HepG2 (cell line): ENCODE data around the gene CCDC93. TPM values are rescaled to one million over a fixed set of nuclear protein-coding genes. Genes with fewer than 3 reads are reported as not detected.
A peak's percentile ranks its signal among the peaks of the same experiment; 100 is the strongest.

Source experiments
- CBX5 ChIP-seq: sonication (generic); formaldehyde crosslinking; IDR thresholded peaks from 2 replicates; pipeline ENCODE4 v1.4.0; 2020; ENCODE audit warnings: missing genetic modification reagents, borderline replicate concordance
- CREM ChIP-seq, 2 experiments: sonication (generic) in 1 of 2; formaldehyde crosslinking in 1 of 2; IDR thresholded peaks; 2 replicates each; pipeline versions ENCODE4 v1.4.0 to v1.6.1; 2016 to 2020; ENCODE audit warnings: antibody characterized with exemption in 1 of 2, mild to moderate bottlenecking in 1 of 2, missing genetic modification reagents in 1 of 2
- FOXA3 ChIP-seq: IDR thresholded peaks from 2 replicates; pipeline ENCODE4 v1.6.1; 2016; ENCODE audit warnings: missing genetic modification reagents, missing compliant biosample characterization
- FOXO1 ChIP-seq: sonication (generic); formaldehyde crosslinking; IDR thresholded peaks from 2 replicates; pipeline ENCODE4 v1.4.0; 2020; ENCODE audit warnings: missing genetic modification reagents
- HMGXB4 ChIP-seq, 2 experiments: sonication (generic) in 1 of 2; formaldehyde crosslinking in 1 of 2; IDR thresholded peaks; 2 replicates each; pipeline versions ENCODE4 v1.4.0 to v1.6.1; 2018 to 2020; ENCODE audit warnings: missing genetic modification reagents in 2 of 2, borderline replicate concordance in 1 of 2, low read depth in 1 of 2, mild to moderate bottlenecking in 1 of 2, missing biosample characterization in 1 of 2
- JUNB ChIP-seq: sonication (generic); formaldehyde crosslinking; IDR thresholded peaks from 2 replicates; pipeline ENCODE4 v1.8.0; 2022; ENCODE audit warnings: missing genetic modification reagents, mild to moderate bottlenecking, borderline replicate concordance
- NBN ChIP-seq: fragments of 450-650 bp; conservative IDR thresholded peaks from 2 replicates; pipeline ENCODE4 v1.6.1; 2017
- NCOA5 ChIP-seq: sonication (generic); formaldehyde crosslinking; IDR thresholded peaks from 2 replicates; pipeline ENCODE4 v1.4.0; 2020; ENCODE audit warnings: missing genetic modification reagents
- RBAK ChIP-seq: sonication (generic); formaldehyde crosslinking; IDR thresholded peaks from 2 replicates; pipeline ENCODE4 v1.5.1; 2020; ENCODE audit warnings: mild to moderate bottlenecking, missing genetic modification reagents
- SMARCE1 ChIP-seq: fragments of 450-650 bp; IDR thresholded peaks from 2 replicates; pipeline ENCODE4 v1.6.1; 2017; ENCODE audit warnings: borderline replicate concordance
- STAT5B ChIP-seq: sonication (generic); formaldehyde crosslinking; IDR thresholded peaks from 2 replicates; pipeline ENCODE4 v1.4.0; 2020; ENCODE audit warnings: missing genetic modification reagents
- ZNF235 ChIP-seq: sonication (generic); formaldehyde crosslinking; IDR thresholded peaks from 2 replicates; pipeline ENCODE4 v1.8.1; 2023; ENCODE audit warnings: mild to moderate bottlenecking, missing genetic modification reagents, borderline replicate concordance
- ZNF276 ChIP-seq: sonication (generic); formaldehyde crosslinking; IDR thresholded peaks from 2 replicates; pipeline ENCODE4 v1.4.0; 2020; ENCODE audit warnings: mild to moderate bottlenecking, low read depth, missing genetic modification reagents
- ZNF569 ChIP-seq: sonication (generic); formaldehyde crosslinking; IDR thresholded peaks from 2 replicates; pipeline ENCODE4 v1.5.0; 2020; ENCODE audit warnings: mild to moderate bottlenecking, missing genetic modification reagents, moderate library complexity, borderline replicate concordance
- ZNF607 ChIP-seq: sonication (generic); formaldehyde crosslinking; IDR thresholded peaks from 2 replicates; pipeline ENCODE4 v1.5.1; 2020; ENCODE audit warnings: missing genetic modification reagents, mild to moderate bottlenecking, borderline replicate concordance
- ZNF616 ChIP-seq: sonication (generic); formaldehyde crosslinking; IDR thresholded peaks from 2 replicates; pipeline ENCODE4 v1.5.0; 2020; ENCODE audit warnings: low read depth, mild to moderate bottlenecking, missing genetic modification reagents
- ZNF749 ChIP-seq: sonication (generic); formaldehyde crosslinking; IDR thresholded peaks from 2 replicates; pipeline ENCODE4 v1.8.0; 2022; ENCODE audit warnings: mild to moderate bottlenecking, missing genetic modification reagents, moderate library complexity, borderline replicate concordance
- ZNF782 ChIP-seq: sonication (generic); formaldehyde crosslinking; IDR thresholded peaks from 2 replicates; pipeline ENCODE4 v1.4.0; 2020; ENCODE audit warnings: missing genetic modification reagents, mild to moderate bottlenecking, borderline replicate concordance
- ZNF850 ChIP-seq: sonication (generic); formaldehyde crosslinking; conservative IDR thresholded peaks from 2 replicates; pipeline ENCODE4 v1.9.0; 2021; ENCODE audit warnings: mild to moderate bottlenecking, missing genetic modification reagents
- polyA plus RNA-seq, 8 experiments: library from polyadenylated mRNA; depleted of rRNA in 3 of 8; stranded (reverse) in 7 of 8; unstranded in 1 of 8; fragments of >200 nt; fragmentation: Illumina TruSeq in 4 of 8; extraction: Trizol in 4 of 8; gene quantifications; 2 replicates each; pipeline versions ENCODE4 v1.2.1 to v1.2.3, GENCODE V29; 2011 to 2016; ENCODE audit warnings: low read depth in 4 of 8, missing spikeins in 1 of 8, mixed read lengths in 1 of 8; ENCODE audit not compliant: insufficient read depth in 1 of 8
- total RNA-seq, 5 experiments: library from RNA; depleted of rRNA; stranded (reverse); fragments of >200 nt; fragmentation: Illumina TruSeq; extraction: Trizol; gene quantifications; 2 replicates each; pipeline ENCODE4 v1.2.3, GENCODE V29; 2016; ENCODE audit warnings: low read depth in 1 of 5
- TF ChIP-seq, protein P1 (sequence below): sonication (generic); formaldehyde crosslinking; IDR thresholded peaks from 2 replicates; pipeline ENCODE4 v1.4.0; 2020; ENCODE audit warnings: missing genetic modification reagents
- TF ChIP-seq, protein P2 (sequence below): sonication (generic); formaldehyde crosslinking; IDR thresholded peaks from 2 replicates; pipeline ENCODE4 v1.5.0; 2020; ENCODE audit warnings: mild to moderate bottlenecking, missing genetic modification reagents, borderline replicate concordance
- TF ChIP-seq, protein P3 (sequence below): sonication (generic); formaldehyde crosslinking; IDR thresholded peaks from 2 replicates; pipeline ENCODE4 v1.4.0; 2020; ENCODE audit warnings: mild to moderate bottlenecking, missing genetic modification reagents, borderline replicate concordance

Gene CCDC93
- total and polyA plus RNA-seq, 2 of the 13 experiments (the other 11 are each of a cell fraction or from before 2014, with no cell fraction given), result 37.2 to 53.2 TPM

GRCh38 chr2:117933884-117934354 lies 80.0 kb downstream of the CCDC93 start (continued):
- TF ChIP-seq RBAK, result no peak
- TF ChIP-seq CBX5 (CRISPR knock-in tag), result no peak
- TF ChIP-seq ZNF276 (CRISPR knock-in tag), result no peak
- no peak for TF ChIP-seq ZNF749
- TF ChIP-seq ZNF569 (CRISPR knock-in tag), result 0 out of 2 replicates have a peak, but pooled peaks have one; percentile 22
- no peak for TF ChIP-seq ZNF235 (CRISPR knock-in tag)
- TF ChIP-seq FOXO1, result peak; percentile 84; the same call in 1 of the 2 replicates
- TF ChIP-seq, protein P1, sequence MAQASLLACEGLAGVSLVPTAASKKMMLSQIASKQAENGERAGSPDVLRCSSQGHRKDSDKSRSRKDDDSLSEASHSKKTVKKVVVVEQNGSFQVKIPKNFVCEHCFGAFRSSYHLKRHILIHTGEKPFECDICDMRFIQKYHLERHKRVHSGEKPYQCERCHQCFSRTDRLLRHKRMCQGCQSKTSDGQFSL (CRISPR knock-in tag), result no peak
- TF ChIP-seq CREM (IDR thresholded peaks at IDR 0.05), result 0 out of 2 replicates have a peak, but pooled peaks have one; percentile 44
- TF ChIP-seq CREM (CRISPR knock-in tag; IDR thresholded peaks at IDR 0.05), result no peak
- peak; percentile 97 for TF ChIP-seq FOXA3
- TF ChIP-seq, protein P2, sequence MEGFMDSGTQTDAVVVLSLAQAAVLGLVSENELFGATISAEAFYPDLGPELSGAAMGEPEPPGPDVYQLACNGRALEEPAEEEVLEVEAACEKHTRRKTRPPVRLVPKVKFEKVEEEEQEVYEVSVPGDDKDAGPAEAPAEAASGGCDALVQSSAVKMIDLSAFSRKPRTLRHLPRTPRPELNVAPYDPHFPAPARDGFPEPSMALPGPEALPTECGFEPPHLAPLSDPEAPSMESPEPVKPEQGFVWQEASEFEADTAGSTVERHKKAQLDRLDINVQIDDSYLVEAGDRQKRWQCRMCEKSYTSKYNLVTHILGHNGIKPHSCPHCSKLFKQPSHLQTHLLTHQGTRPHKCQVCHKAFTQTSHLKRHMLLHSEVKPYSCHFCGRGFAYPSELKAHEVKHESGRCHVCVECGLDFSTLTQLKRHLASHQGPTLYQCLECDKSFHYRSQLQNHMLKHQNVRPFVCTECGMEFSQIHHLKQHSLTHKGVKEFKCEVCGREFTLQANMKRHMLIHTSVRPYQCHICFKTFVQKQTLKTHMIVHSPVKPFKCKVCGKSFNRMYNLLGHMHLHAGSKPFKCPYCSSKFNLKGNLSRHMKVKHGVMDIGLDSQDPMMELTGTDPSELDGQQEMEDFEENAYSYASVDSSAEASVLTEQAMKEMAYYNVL, result peak; percentile 38; the same call in 1 of the 2 replicates
- no peak for TF ChIP-seq NCOA5 (CRISPR knock-in tag)
- TF ChIP-seq NBN, result no peak
- TF ChIP-seq STAT5B, result no peak
- TF ChIP-seq ZNF607, result peak; percentile 25; the same call in 1 of the 2 replicates
- no peak for TF ChIP-seq SMARCE1
- TF ChIP-seq, protein P3, sequence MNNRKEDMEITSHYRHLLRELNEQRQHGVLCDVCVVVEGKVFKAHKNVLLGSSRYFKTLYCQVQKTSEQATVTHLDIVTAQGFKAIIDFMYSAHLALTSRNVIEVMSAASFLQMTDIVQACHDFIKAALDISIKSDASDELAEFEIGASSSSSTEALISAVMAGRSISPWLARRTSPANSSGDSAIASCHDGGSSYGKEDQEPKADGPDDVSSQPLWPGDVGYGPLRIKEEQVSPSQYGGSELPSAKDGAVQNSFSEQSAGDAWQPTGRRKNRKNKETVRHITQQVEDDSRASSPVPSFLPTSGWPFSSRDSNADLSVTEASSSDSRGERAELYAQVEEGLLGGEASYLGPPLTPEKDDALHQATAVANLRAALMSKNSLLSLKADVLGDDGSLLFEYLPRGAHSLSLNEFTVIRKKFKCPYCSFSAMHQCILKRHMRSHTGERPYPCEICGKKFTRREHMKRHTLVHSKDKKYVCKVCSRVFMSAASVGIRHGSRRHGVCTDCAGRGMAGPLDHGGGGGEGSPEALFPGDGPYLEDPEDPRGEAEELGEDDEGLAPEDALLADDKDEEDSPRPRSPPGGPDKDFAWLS (CRISPR knock-in tag), result no peak
- no peak for TF ChIP-seq ZNF782
- TF ChIP-seq HMGXB4 (CRISPR knock-in tag; IDR thresholded peaks at IDR 0.05; ENCODE audit: borderline replicate concordance in 1 of 2, low read depth in 1 of 2), result peak in 1 of 2 experiments; percentile 36; a peak in 1 of 4 replicates
- TF ChIP-seq ZNF616 (CRISPR knock-in tag), result no peak
- TF ChIP-seq ZNF850, result no peak
- TF ChIP-seq JUNB (CRISPR knock-in tag), result no peak
